RWPE2 (cell line): Measurements from ENCODE around the gene NIBAN1.
A peak's percentile ranks its signal among the peaks of the same experiment; 100 is the strongest.

Experiments used
- ATAC-seq: fragments of 200-7000 bp; cut with Tn5 transposase; 3 replicates; pipeline ENCODE4 v1.9.1; 2021; ENCODE audit warnings: low read depth
- DNase-seq: peaks from one replicate; pipeline ENCODE4 v3.0.0-alpha.2; 2020; ENCODE audit warnings: low spot score
- H3K27ac ChIP-seq: fragments of 450-650 bp; 2 replicates; pipeline ENCODE4 v1.5.1; 2017; ENCODE audit warnings: mild to moderate bottlenecking; ENCODE audit not compliant: poor library complexity, severe bottlenecking
- H3K27me3 ChIP-seq: fragments of 250-450 bp; sonication (Bioruptor Pico); 2 replicates; pipeline ENCODE4 v1.5.1; 2021; ENCODE audit warnings: mild to moderate bottlenecking, moderate library complexity; ENCODE audit not compliant: insufficient read depth, poor library complexity, severe bottlenecking
- H3K36me3 ChIP-seq: fragments of 250-450 bp; sonication (Bioruptor Pico); 2 replicates; pipeline ENCODE4 v1.5.1; 2020; ENCODE audit warnings: low read depth, mild to moderate bottlenecking, moderate library complexity
- H3K4me1 ChIP-seq: fragments of 250-450 bp; sonication (Bioruptor Pico); 2 replicates; pipeline ENCODE4 v1.5.1; 2021; ENCODE audit warnings: mild to moderate bottlenecking, moderate library complexity; ENCODE audit not compliant: insufficient read depth, poor library complexity, severe bottlenecking
- H3K4me3 ChIP-seq: fragments of 250-450 bp; sonication (Bioruptor Pico); 2 replicates; pipeline ENCODE4 v1.5.1; 2021; ENCODE audit warnings: mild to moderate bottlenecking, moderate library complexity; ENCODE audit not compliant: severe bottlenecking
- H3K9me3 ChIP-seq: fragments of 250-450 bp; sonication (Bioruptor Pico); 2 replicates; pipeline ENCODE4 v1.5.1; 2021; ENCODE audit warnings: mild to moderate bottlenecking, moderate library complexity; ENCODE audit not compliant: severe bottlenecking
- TF ChIP-seq, protein P1 (sequence below): fragments of 450-650 bp; IDR thresholded peaks from one replicate; pipeline ENCODE4 v1.5.1; 2017; ENCODE audit warnings: mild to moderate bottlenecking, moderate library complexity; ENCODE audit not compliant: poor library complexity, severe bottlenecking

Gene NIBAN1

DNA sequence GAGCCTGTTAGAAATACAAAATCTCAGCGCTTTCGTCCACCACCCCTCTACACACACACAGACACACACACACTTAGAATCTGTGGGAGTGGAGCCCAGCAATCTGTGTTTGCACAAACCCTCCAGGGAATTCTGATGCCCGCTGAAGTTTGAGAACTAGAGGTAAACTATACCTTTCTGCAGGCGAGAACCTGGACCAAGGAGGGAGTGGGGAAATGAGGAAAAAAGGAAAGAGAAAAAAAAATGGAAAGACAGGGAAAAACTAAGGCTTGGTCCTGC lies 468 bp upstream of the NIBAN1 start:
- H3K4me3 ChIP-seq: no peak overlapping the region
- TF ChIP-seq, protein P1, sequence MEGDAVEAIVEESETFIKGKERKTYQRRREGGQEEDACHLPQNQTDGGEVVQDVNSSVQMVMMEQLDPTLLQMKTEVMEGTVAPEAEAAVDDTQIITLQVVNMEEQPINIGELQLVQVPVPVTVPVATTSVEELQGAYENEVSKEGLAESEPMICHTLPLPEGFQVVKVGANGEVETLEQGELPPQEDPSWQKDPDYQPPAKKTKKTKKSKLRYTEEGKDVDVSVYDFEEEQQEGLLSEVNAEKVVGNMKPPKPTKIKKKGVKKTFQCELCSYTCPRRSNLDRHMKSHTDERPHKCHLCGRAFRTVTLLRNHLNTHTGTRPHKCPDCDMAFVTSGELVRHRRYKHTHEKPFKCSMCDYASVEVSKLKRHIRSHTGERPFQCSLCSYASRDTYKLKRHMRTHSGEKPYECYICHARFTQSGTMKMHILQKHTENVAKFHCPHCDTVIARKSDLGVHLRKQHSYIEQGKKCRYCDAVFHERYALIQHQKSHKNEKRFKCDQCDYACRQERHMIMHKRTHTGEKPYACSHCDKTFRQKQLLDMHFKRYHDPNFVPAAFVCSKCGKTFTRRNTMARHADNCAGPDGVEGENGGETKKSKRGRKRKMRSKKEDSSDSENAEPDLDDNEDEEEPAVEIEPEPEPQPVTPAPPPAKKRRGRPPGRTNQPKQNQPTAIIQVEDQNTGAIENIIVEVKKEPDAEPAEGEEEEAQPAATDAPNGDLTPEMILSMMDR: no peak
- H3K9me3 ChIP-seq: no peaks in the 10 kb centered on the region
- no peak for DNase-seq
- no peaks in the 10 kb centered on the region for H3K27me3 ChIP-seq
- ATAC-seq: no peak
- H3K4me1 ChIP-seq: peaks cover 11% of the 10 kb centered on the region
- no peak overlapping the region for H3K27ac ChIP-seq
- H3K36me3 ChIP-seq: no peaks in the 10 kb centered on the region

DNA sequence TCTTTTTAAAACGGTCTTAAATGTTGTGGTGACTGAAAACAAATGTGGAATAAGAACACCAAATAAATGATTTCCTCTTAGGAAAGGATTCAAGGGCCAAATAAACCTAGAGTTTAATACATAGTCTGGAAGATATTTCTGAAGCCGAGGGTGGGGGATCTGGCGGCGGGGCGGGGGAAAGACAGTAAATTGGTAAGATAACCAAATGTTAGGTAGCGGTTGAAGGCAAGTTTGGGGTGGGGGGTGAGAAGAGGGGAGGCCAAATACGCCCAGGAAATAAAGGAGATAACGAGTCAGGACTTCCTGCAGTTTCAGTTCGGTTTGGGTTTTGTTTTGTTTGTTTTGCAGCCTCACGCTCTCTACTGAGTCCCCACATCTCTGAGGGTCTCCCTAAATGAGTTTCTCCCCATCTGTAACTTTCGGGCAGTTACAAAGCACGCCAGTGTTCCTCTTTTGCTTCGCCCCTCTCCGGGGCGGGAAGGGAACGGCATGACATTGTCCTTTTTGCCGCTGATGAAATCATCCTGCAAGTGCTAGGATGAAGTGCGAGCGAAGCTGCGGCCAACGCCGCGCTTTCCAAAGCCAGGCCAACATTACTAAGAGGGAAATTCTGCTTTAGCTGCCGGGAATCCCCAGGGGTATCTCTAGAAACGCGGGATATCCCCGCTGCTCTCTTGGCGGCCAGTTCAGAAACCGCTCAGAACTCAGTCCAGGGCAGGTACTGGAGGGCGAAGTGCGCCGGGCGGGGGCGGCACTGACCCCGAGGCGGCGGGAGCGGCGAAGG lies 844 bp downstream of the NIBAN1 start:
- Histone ChIP-seq H3K27me3 (no peaks in the 10 kb centered on the region), H3K4me3 (peak overlapping the region; percentile 51), H3K36me3 (no peaks in the 10 kb centered on the region), H3K27ac (no peak overlapping the region), H3K4me1 (peaks cover 11% of the 10 kb centered on the region), H3K9me3 (no peaks in the 10 kb centered on the region)
- ATAC-seq (peak; percentile 56), DNase-seq (no peak)
- TF ChIP-seq, protein P1: no peak

DNA sequence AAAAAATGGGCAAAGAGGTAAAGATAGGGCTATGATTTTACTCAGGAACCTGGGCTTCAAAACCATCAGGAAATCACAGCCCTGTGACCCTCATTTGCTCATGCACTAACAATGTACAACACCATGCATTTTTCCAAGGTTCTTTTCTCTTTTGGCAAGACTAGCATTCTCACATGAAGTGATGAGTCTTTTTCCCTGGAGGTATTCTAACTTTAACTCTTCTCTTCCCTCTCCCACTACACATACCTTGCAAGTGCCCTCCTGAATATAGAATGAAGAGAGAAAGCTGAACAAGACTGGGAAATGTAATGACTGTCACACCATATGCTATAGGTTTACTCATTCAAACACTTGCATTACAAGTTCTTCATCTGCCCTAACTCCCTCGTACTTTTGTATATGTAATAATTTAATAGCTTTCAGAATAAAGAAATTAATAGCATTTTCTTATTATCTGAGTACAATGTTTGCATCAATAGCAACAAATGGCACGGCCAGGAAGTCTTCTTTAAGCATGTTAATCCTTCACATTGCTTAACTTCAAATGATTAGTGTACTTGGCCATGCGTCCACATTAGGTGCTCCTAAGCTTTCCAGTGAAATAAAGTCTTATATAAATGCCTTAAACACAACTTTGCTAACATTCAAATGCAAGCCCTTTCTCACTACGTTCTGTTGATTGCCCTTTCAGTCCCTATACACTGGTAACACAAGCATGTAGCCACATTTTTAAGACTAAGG lies 1.8 kb downstream of the NIBAN1 start:
- no peak overlapping the region for H3K27ac ChIP-seq
- H3K4me3 ChIP-seq: peak overlapping the region; percentile 51
- H3K9me3 ChIP-seq: no peaks in the 10 kb centered on the region
- DNase-seq (no peak), ATAC-seq (peak; percentile 19; the same call in 1 of the 3 replicates)
- H3K27me3 ChIP-seq: no peaks in the 10 kb centered on the region
- TF ChIP-seq, protein P1: no peak
- H3K36me3 ChIP-seq: no peaks in the 10 kb centered on the region
- peaks cover 11% of the 10 kb centered on the region for H3K4me1 ChIP-seq

DNA sequence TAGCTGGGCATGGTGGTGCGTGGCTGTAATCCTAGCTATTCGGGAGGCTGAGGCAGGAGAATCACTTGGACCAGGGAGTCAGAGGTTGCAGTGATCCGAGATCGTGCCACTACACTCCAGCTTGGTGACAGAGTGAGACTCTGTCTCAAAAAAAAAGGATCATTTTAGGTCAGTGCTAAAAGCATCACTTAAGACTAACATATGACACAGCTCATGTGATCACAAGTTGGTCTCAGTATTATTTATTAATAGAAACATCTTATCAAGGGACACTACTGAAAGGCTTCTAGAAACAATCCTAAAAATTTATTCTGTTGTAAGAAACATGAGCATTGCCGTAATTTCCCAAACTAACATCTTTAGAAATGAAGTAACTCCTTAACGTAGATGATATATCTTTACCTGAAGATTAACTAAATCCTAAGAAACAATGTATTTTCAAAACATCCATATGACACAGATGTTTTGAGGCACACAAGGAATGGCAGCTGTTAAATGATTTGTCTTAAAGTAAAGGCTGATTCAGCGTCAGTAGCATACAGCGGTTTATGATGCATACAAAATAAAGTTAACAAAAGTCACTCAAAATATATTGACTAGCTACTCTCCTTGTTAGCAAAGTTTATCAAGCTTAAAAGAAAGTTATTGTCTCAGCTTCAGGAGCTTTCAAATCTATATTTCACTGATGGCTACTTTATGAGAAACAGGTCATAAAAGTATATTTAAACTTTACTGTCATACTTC lies 2.6 kb downstream of the NIBAN1 start:
- Histone ChIP-seq H3K36me3 (no peaks in the 10 kb centered on the region), H3K4me3 (no peak overlapping the region), H3K4me1 (peaks cover 11% of the 10 kb centered on the region), H3K9me3 (no peaks in the 10 kb centered on the region), H3K27me3 (no peaks in the 10 kb centered on the region), H3K27ac (no peak overlapping the region)
- DNase-seq (no peak), ATAC-seq (no peak)
- TF ChIP-seq, protein P1: no peak
